ENCODE data around the gene ACADVL.

ACADVL gene

DNA sequence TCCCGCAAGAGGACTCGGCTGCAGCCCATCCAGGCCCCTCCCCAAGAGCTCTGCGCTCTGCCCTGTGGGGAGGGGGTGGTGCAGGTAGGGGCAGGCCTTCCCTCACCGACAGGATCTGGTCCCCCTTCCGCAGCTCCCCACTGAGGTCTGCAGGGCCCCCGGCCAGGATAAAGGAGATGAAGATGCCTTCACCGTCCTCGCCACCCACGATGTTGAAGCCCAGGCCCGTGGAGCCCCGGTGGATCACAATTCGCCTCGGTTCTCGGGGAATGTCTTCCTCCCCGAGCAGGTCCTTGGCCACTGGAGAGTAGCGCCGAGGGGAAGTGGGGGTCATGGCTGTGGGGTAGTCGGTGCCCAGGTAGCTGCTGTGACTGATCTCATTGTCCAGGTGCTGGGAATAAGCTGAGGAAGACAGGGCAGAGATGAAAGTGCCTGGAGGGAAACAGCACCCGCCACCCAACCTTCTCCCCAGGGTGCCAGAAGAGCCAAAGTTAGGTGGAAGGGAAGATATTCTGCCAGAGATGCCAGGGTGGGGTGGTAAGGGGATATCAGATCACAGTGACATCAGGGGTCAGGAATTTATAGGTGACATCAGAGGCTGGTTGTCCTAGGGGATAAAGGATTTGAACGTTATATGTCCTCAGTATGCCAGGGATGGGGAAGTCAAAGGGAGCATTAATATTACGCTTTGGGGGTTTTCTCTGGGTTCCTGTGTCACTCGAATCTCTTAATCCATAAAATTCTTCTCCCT lies 22.9 kb upstream of the ACADVL start:
- H3K36me3 ChIP-seq (ENCODE audit: control insufficient read depth, insufficient read depth, low read length), result no peaks in the 10 kb centered on the region

GRCh38 chr17:7203391-7203790 lies 16.3 kb upstream of the ACADVL start:
- no peak for DNase-seq (ENCODE audit: extremely low read depth, insufficient read length)
- TF ChIP-seq, protein P1, sequence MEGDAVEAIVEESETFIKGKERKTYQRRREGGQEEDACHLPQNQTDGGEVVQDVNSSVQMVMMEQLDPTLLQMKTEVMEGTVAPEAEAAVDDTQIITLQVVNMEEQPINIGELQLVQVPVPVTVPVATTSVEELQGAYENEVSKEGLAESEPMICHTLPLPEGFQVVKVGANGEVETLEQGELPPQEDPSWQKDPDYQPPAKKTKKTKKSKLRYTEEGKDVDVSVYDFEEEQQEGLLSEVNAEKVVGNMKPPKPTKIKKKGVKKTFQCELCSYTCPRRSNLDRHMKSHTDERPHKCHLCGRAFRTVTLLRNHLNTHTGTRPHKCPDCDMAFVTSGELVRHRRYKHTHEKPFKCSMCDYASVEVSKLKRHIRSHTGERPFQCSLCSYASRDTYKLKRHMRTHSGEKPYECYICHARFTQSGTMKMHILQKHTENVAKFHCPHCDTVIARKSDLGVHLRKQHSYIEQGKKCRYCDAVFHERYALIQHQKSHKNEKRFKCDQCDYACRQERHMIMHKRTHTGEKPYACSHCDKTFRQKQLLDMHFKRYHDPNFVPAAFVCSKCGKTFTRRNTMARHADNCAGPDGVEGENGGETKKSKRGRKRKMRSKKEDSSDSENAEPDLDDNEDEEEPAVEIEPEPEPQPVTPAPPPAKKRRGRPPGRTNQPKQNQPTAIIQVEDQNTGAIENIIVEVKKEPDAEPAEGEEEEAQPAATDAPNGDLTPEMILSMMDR (IDR thresholded peaks at IDR 0.05; ENCODE audit: insufficient read depth, low read length, poor library complexity, severe bottlenecking), result no peak
- H3K4me3 ChIP-seq (replicated peaks; ENCODE audit: low read depth, low read length), result no peak overlapping the region
- no peaks in the 10 kb centered on the region for H3K36me3 ChIP-seq (ENCODE audit: control insufficient read depth, insufficient read depth, low read length)
- no peaks in the 10 kb centered on the region for H3K27me3 ChIP-seq (replicated peaks; ENCODE audit: control insufficient read depth, insufficient read depth, low read length)

More for the DNA sequence above, 22.9 kb upstream of the ACADVL start:
- no peak for DNase-seq (ENCODE audit: extremely low read depth, insufficient read length)
- Histone ChIP-seq H3K4me3 (replicated peaks; ENCODE audit: low read depth, low read length) (no peak overlapping the region), H3K27me3 (replicated peaks; ENCODE audit: control insufficient read depth, insufficient read depth, low read length) (no peaks in the 10 kb centered on the region)
- TF ChIP-seq, protein P1 (IDR thresholded peaks at IDR 0.05; ENCODE audit: insufficient read depth, low read length, poor library complexity, severe bottlenecking), result no peak

DNA sequence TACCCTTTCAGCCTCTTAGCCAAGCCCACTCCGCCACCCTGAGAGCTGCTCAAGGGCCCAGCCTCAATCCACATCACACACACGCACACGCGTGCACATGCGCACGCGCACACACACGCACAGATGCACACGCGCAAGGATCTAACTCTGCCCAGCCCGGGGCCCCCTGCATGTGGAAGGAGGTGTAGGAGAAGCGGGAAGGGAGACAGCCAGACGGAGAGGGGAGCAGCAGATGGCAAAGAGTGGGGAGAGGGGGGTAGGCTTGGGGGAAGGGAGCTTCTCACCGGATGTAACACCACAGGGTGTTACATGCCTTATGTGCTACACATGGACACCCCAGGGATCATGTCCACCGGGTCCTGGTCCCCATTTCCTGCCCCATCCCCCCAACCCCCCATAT lies 15.4 kb upstream of the ACADVL start:
- TF ChIP-seq, protein P1 (IDR thresholded peaks at IDR 0.05; ENCODE audit: insufficient read depth, low read length, poor library complexity, severe bottlenecking), result no peak
- no peak for DNase-seq (ENCODE audit: extremely low read depth, insufficient read length)
- H3K4me3 ChIP-seq (replicated peaks; ENCODE audit: low read depth, low read length), result peak overlapping the region; percentile 62
- no peaks in the 10 kb centered on the region for H3K36me3 ChIP-seq (ENCODE audit: control insufficient read depth, insufficient read depth, low read length)
- no peaks in the 10 kb centered on the region for H3K27me3 ChIP-seq (replicated peaks; ENCODE audit: control insufficient read depth, insufficient read depth, low read length)

GRCh38 chr17:7204828-7205461 lies 14.8 kb upstream of the ACADVL start:
- H3K4me3 ChIP-seq (replicated peaks; ENCODE audit: low read depth, low read length), result peak overlapping the region; percentile 62
- no peaks in the 10 kb centered on the region for H3K36me3 ChIP-seq (ENCODE audit: control insufficient read depth, insufficient read depth, low read length)
- TF ChIP-seq, protein P1 (IDR thresholded peaks at IDR 0.05; ENCODE audit: insufficient read depth, low read length, poor library complexity, severe bottlenecking), result no peak
- H3K27me3 ChIP-seq (replicated peaks; ENCODE audit: control insufficient read depth, insufficient read depth, low read length), result no peaks in the 10 kb centered on the region
- peak; percentile 94 for DNase-seq (ENCODE audit: extremely low read depth, insufficient read length)

DNA sequence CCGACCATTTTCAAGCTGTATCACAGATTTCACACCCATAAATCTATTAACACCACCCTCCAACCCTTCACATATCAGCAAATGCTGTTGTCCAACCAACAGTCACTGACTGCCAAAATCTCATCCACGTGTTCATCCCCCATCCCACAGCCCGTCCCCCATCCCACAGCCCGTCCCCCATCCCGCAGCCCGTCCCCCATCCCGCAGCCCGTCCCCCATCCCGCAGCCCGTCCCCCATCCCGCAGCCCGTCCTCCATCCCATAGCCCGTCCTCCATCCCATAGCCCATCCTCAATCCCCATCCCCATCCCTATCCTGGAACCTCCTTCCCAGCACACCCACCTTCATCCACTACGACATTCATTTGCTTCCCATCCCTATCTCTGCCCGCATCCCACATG lies 14.2 kb upstream of the ACADVL start:
- TF ChIP-seq, protein P1 (IDR thresholded peaks at IDR 0.05; ENCODE audit: insufficient read depth, low read length, poor library complexity, severe bottlenecking), result no peak
- peak overlapping the region; percentile 62 for H3K4me3 ChIP-seq (replicated peaks; ENCODE audit: low read depth, low read length)
- no peaks in the 10 kb centered on the region for H3K27me3 ChIP-seq (replicated peaks; ENCODE audit: control insufficient read depth, insufficient read depth, low read length)
- DNase-seq (ENCODE audit: extremely low read depth, insufficient read length), result no peak
- no peaks in the 10 kb centered on the region for H3K36me3 ChIP-seq (ENCODE audit: control insufficient read depth, insufficient read depth, low read length)
